Measurements from ENCODE around the gene SEMA6A. TPM values are rescaled to one million over a fixed set of nuclear protein-coding genes. Genes with fewer than 3 reads are reported as not detected.

SEMA6A gene
- total and polyA plus RNA-seq, 4 donors = 3.7 to 11.4 (median 5.6) TPM

DNA sequence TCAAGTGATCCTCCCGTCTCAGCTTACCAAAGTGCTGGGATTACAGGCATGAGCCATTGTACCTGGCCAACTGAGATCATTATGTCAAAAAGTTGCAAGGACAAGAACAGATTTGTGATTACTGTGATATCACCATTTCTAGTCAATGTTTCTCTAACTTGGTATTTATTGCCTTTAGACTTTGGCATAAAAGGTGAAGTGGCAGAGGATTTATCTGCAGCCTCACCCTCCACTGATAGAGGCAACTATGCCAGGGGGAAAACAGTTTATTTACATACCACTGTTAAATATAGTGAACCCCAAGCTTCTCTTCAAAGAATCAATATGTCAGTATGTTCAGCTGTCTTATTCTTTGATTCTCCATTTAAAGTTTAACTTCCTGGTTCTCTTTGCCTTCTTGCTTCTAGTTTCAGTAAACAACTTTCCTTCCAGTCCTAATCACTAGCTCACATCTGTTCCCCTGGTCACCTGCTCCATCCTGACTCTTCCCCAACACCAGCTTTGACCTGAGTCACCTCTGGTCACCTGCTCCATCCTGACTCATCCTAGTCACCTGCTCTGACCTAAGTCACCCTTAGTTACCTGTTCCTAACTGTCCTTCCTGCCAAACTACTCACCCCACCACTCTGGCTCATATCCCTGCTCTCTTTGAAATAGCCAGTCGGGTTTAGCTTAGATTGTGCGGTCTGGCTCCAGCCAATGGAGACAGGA is 29.9 kb downstream of the SEMA6A start:
- no peak for DNase-seq (ENCODE audit: low spot score)
- H3K27me3 ChIP-seq (ENCODE audit: control insufficient read depth in 4 of 4, insufficient read depth in 4 of 4, low read length in 3 of 4) = no peaks in the 10 kb centered on the region
- H3K36me3 ChIP-seq (ENCODE audit: control insufficient read depth in 4 of 4, insufficient read depth in 3 of 4, low read depth in 1 of 4, low read length in 3 of 4) = no peaks in the 10 kb centered on the region
- H3K9me3 ChIP-seq (ENCODE audit: control insufficient read depth in 4 of 4, low read length in 3 of 4) = peaks cover 8 to 16% (median 11%) of the 10 kb centered on the region in 4 donors
- 80% methylated on average over 3 of the region's 3 CpGs for WGBS
- no peak overlapping the region for H3K9ac ChIP-seq (ENCODE audit: low read depth in 1 of 2, low read length in 2 of 2)
- H3K4me1 ChIP-seq (ENCODE audit: control insufficient read depth in 4 of 4, insufficient read depth in 4 of 4, low read length in 3 of 4) = no peaks in the 10 kb centered on the region
- H3K4me3 ChIP-seq (ENCODE audit: low read depth in 1 of 3, low read length in 3 of 3) = peak overlapping the region in 1 of 3 donors; percentile 39
- H3K27ac ChIP-seq (ENCODE audit: low read depth in 1 of 2, low read length in 2 of 2) = no peak overlapping the region
- TF ChIP-seq JUND (IDR thresholded peaks at IDR 0.05) (peak in 1 of 2 donors; percentile 33), TAF1 (conservative IDR thresholded peaks at IDR 0.05) (no peak)

DNA sequence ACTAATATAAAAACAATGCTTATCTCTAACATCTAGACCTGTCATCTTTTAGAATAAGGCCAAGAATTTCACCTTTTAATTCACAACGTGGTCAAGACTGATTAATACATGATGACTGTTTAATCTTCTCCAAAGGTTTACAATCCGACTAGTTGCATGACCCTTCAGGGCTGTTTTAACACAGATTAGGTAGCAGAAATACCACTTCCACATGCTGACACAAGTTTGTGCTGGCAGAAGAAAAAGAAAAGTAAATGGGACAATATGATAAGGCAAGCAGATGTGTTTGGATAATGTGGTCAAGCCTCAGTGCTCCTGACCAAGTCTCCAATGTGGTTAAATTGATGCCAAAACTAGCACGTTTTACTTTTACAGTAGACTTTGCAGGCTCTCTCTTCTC is 31.1 kb downstream of the SEMA6A start:
- TF ChIP-seq SP1 (IDR thresholded peaks at IDR 0.05) (no peak), RAD21 (IDR thresholded peaks at IDR 0.05) (no peak), HNF4G (IDR thresholded peaks at IDR 0.05) (no peak), RXRA (IDR thresholded peaks at IDR 0.05) (no peak), HNF4A (conservative IDR thresholded peaks at IDR 0.05) (no peak), TAF1 (conservative IDR thresholded peaks at IDR 0.05) (no peak), YY1 (IDR thresholded peaks at IDR 0.05) (no peak)
- TF ChIP-seq, protein P1, sequence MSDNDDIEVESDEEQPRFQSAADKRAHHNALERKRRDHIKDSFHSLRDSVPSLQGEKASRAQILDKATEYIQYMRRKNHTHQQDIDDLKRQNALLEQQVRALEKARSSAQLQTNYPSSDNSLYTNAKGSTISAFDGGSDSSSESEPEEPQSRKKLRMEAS (IDR thresholded peaks at IDR 0.05) = no peak
- TF ChIP-seq, protein P2, sequence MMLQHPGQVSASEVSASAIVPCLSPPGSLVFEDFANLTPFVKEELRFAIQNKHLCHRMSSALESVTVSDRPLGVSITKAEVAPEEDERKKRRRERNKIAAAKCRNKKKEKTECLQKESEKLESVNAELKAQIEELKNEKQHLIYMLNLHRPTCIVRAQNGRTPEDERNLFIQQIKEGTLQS (IDR thresholded peaks at IDR 0.05) = no peak
- no peak overlapping the region for H3K4me3 ChIP-seq (ENCODE audit: low read depth in 1 of 3, low read length in 3 of 3)
- no peaks in the 10 kb centered on the region for H3K4me1 ChIP-seq (ENCODE audit: control insufficient read depth in 4 of 4, insufficient read depth in 4 of 4, low read length in 3 of 4)
- DNase-seq (ENCODE audit: low spot score) = no peak
- peaks cover 8 to 16% (median 11%) of the 10 kb centered on the region in 4 donors for H3K9me3 ChIP-seq (ENCODE audit: control insufficient read depth in 4 of 4, low read length in 3 of 4)
- H3K36me3 ChIP-seq (ENCODE audit: control insufficient read depth in 4 of 4, insufficient read depth in 3 of 4, low read depth in 1 of 4, low read length in 3 of 4) = no peaks in the 10 kb centered on the region
- 64% methylated on average over 3 of the region's 3 CpGs for WGBS
- no peak overlapping the region for H3K27ac ChIP-seq (ENCODE audit: low read depth in 1 of 2, low read length in 2 of 2)
- no peak overlapping the region for H3K9ac ChIP-seq (ENCODE audit: low read depth in 1 of 2, low read length in 2 of 2)
- no peaks in the 10 kb centered on the region for H3K27me3 ChIP-seq (ENCODE audit: control insufficient read depth in 4 of 4, insufficient read depth in 4 of 4, low read length in 3 of 4)

DNA sequence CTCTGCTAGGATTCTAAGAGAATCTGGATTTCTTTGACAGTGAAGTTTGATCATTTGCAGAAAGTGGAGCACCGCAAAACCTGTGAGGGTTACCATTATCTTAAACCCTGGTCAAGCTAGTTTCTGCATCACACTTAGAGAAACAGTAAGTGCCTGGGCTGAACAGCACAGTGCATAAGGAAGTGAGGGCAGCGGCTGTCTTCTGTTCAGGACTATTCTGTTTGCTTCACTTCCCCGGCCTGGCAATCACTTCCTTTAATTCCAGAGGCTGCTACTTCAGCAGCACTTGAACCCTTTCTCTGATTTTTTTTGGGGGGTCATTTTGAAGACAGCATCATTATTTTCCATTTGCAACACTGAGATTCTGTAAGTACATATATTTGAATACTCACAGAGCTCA is 32.0 kb downstream of the SEMA6A start:
- Histone ChIP-seq H3K9me3 (ENCODE audit: control insufficient read depth in 4 of 4, low read length in 3 of 4) (peaks cover 8 to 16% (median 11%) of the 10 kb centered on the region in 4 donors), H3K36me3 (ENCODE audit: control insufficient read depth in 4 of 4, insufficient read depth in 3 of 4, low read depth in 1 of 4, low read length in 3 of 4) (no peaks in the 10 kb centered on the region), H3K9ac (ENCODE audit: low read depth in 1 of 2, low read length in 2 of 2) (no peak overlapping the region), H3K27me3 (ENCODE audit: control insufficient read depth in 4 of 4, insufficient read depth in 4 of 4, low read length in 3 of 4) (no peaks in the 10 kb centered on the region), H3K27ac (ENCODE audit: low read depth in 1 of 2, low read length in 2 of 2) (no peak overlapping the region), H3K4me3 (ENCODE audit: low read depth in 1 of 3, low read length in 3 of 3) (no peak overlapping the region), H3K4me1 (ENCODE audit: control insufficient read depth in 4 of 4, insufficient read depth in 4 of 4, low read length in 3 of 4) (no peaks in the 10 kb centered on the region)
- WGBS = 72% methylated on average over 3 of the region's 3 CpGs
- TF ChIP-seq GABPA (IDR thresholded peaks at IDR 0.05 in 1 of 2, conservative IDR thresholded peaks at IDR 0.05 in 1 of 2) (no peak), NR2F2 (IDR thresholded peaks at IDR 0.05) (no peak), RXRA (IDR thresholded peaks at IDR 0.05) (no peak), FOXA2 (IDR thresholded peaks at IDR 0.05) (no peak), HNF4G (IDR thresholded peaks at IDR 0.05) (no peak), YY1 (IDR thresholded peaks at IDR 0.05) (no peak), HNF4A (conservative IDR thresholded peaks at IDR 0.05) (no peak), JUND (IDR thresholded peaks at IDR 0.05) (no peak), TAF1 (conservative IDR thresholded peaks at IDR 0.05) (no peak), RAD21 (IDR thresholded peaks at IDR 0.05) (no peak), FOXA1 (IDR thresholded peaks at IDR 0.05) (no peak), SP1 (IDR thresholded peaks at IDR 0.05) (no peak), EGR1 (IDR thresholded peaks at IDR 0.05; ENCODE audit: low read depth in 2 of 2) (no peak)
- TF ChIP-seq, protein P3, sequence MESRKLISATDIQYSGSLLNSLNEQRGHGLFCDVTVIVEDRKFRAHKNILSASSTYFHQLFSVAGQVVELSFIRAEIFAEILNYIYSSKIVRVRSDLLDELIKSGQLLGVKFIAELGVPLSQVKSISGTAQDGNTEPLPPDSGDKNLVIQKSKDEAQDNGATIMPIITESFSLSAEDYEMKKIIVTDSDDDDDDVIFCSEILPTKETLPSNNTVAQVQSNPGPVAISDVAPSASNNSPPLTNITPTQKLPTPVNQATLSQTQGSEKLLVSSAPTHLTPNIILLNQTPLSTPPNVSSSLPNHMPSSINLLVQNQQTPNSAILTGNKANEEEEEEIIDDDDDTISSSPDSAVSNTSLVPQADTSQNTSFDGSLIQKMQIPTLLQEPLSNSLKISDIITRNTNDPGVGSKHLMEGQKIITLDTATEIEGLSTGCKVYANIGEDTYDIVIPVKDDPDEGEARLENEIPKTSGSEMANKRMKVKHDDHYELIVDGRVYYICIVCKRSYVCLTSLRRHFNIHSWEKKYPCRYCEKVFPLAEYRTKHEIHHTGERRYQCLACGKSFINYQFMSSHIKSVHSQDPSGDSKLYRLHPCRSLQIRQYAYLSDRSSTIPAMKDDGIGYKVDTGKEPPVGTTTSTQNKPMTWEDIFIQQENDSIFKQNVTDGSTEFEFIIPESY (IDR thresholded peaks at IDR 0.05) = no peak
- TF ChIP-seq, protein P4, sequence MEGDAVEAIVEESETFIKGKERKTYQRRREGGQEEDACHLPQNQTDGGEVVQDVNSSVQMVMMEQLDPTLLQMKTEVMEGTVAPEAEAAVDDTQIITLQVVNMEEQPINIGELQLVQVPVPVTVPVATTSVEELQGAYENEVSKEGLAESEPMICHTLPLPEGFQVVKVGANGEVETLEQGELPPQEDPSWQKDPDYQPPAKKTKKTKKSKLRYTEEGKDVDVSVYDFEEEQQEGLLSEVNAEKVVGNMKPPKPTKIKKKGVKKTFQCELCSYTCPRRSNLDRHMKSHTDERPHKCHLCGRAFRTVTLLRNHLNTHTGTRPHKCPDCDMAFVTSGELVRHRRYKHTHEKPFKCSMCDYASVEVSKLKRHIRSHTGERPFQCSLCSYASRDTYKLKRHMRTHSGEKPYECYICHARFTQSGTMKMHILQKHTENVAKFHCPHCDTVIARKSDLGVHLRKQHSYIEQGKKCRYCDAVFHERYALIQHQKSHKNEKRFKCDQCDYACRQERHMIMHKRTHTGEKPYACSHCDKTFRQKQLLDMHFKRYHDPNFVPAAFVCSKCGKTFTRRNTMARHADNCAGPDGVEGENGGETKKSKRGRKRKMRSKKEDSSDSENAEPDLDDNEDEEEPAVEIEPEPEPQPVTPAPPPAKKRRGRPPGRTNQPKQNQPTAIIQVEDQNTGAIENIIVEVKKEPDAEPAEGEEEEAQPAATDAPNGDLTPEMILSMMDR (IDR thresholded peaks at IDR 0.05; ENCODE audit: low read depth, low read length, missing input control) = no peak
- TF ChIP-seq, protein P2 (IDR thresholded peaks at IDR 0.05) = no peak
- TF ChIP-seq, protein P1 (IDR thresholded peaks at IDR 0.05) = no peak
- TF ChIP-seq, protein P5, sequence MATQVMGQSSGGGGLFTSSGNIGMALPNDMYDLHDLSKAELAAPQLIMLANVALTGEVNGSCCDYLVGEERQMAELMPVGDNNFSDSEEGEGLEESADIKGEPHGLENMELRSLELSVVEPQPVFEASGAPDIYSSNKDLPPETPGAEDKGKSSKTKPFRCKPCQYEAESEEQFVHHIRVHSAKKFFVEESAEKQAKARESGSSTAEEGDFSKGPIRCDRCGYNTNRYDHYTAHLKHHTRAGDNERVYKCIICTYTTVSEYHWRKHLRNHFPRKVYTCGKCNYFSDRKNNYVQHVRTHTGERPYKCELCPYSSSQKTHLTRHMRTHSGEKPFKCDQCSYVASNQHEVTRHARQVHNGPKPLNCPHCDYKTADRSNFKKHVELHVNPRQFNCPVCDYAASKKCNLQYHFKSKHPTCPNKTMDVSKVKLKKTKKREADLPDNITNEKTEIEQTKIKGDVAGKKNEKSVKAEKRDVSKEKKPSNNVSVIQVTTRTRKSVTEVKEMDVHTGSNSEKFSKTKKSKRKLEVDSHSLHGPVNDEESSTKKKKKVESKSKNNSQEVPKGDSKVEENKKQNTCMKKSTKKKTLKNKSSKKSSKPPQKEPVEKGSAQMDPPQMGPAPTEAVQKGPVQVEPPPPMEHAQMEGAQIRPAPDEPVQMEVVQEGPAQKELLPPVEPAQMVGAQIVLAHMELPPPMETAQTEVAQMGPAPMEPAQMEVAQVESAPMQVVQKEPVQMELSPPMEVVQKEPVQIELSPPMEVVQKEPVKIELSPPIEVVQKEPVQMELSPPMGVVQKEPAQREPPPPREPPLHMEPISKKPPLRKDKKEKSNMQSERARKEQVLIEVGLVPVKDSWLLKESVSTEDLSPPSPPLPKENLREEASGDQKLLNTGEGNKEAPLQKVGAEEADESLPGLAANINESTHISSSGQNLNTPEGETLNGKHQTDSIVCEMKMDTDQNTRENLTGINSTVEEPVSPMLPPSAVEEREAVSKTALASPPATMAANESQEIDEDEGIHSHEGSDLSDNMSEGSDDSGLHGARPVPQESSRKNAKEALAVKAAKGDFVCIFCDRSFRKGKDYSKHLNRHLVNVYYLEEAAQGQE (IDR thresholded peaks at IDR 0.05) = no peak
- no peak for DNase-seq (ENCODE audit: low spot score)

Data from liver (tissue), 9 donors.